Myocyte (in vitro differentiated cells): ENCODE results near the gene TGFBR1. TPM values are rescaled to one million over a fixed set of nuclear protein-coding genes. Genes with fewer than 3 reads are reported as not detected.

ENCODE experiments used
- DNase-seq: peaks from one replicate; pipeline ENCODE4 v3.0.0-alpha.2; 2012; ENCODE audit warnings: low read depth
- total RNA-seq: library from RNA; depleted of rRNA; stranded (reverse); fragments of >200 nt; gene quantifications from 2 replicates; pipeline ENCODE4 v1.2.3, GENCODE V29; 2014

Gene TGFBR1
- total RNA-seq, 1 donor from 2014 or later: 53.9 TPM

GRCh38 chr9:99167119-99167518 is 62.2 kb downstream of the TGFBR1 start:
- no peak for DNase-seq

GRCh38 chr9:99167694-99168093 is 62.8 kb downstream of the TGFBR1 start:
- DNase-seq: no peak

- no peak for DNase-seq
Observed at GRCh38 chr9:99169086-99169485, 64.2 kb downstream of the TGFBR1 start.

- no peak for DNase-seq
Observed at GRCh38 chr9:99169982-99170761, 65.3 kb downstream of the TGFBR1 start.

- no peak for DNase-seq
Observed at GRCh38 chr9:99171225-99172123, 66.6 kb downstream of the TGFBR1 start.

GRCh38 chr9:99172124-99173091 is 67.5 kb downstream of the TGFBR1 start:
- no peak for DNase-seq

- no peak for DNase-seq
Observed at GRCh38 chr9:99173570-99174504, 68.9 kb downstream of the TGFBR1 start.

- DNase-seq: no peak
Observed at GRCh38 chr9:99176527-99177013, 71.7 kb downstream of the TGFBR1 start.

GRCh38 chr9:99177576-99178366 is 72.9 kb downstream of the TGFBR1 start:
- no peak for DNase-seq

GRCh38 chr9:99178912-99179872 is 74.3 kb downstream of the TGFBR1 start:
- DNase-seq: no peak

- DNase-seq: no peak
Observed at GRCh38 chr9:99180199-99180598, 75.3 kb downstream of the TGFBR1 start.

- no peak for DNase-seq
Observed at GRCh38 chr9:99180662-99181061, 75.7 kb downstream of the TGFBR1 start.

GRCh38 chr9:99181206-99181605 is 76.3 kb downstream of the TGFBR1 start:
- DNase-seq: no peak

GRCh38 chr9:99181621-99182020 is 76.7 kb downstream of the TGFBR1 start:
- DNase-seq: no peak

- no peak for DNase-seq
Observed at GRCh38 chr9:99182356-99182755, 77.4 kb downstream of the TGFBR1 start.

GRCh38 chr9:99183616-99184015 is 78.7 kb downstream of the TGFBR1 start:
- DNase-seq: no peak

- no peak for DNase-seq
Observed at GRCh38 chr9:99184110-99184474, 79.2 kb downstream of the TGFBR1 start.
